Esophagus muscularis mucosa (tissue), 4 donors: ENCODE measurements around the gene GTF2H4. TPM values are rescaled to one million over a fixed set of nuclear protein-coding genes. Genes with fewer than 3 reads are reported as not detected.
A peak's percentile ranks its signal among the peaks of the same experiment; 100 is the strongest.

Experiments
- DNase-seq: peaks from one replicate; pipeline ENCODE4 v3.0.0-alpha.2; 2017; ENCODE audit errors: extremely low spot score
- H3K27ac ChIP-seq, 4 donors: fragments of 200-600 bp; sonication (generic); replicated peaks in 1 of 4; 1 replicate in 3 of 4; 2 replicates in 1 of 4; pipeline ENCODE4 v1.5.1; 2016 to 2019; ENCODE audit warnings: mild to moderate bottlenecking in 1 of 4
- H3K27me3 ChIP-seq, 4 donors: fragments of 200-600 bp; sonication (generic); one replicate each; pipeline versions ENCODE4 v1.5.1 to v1.6.0; 2016 to 2019
- H3K36me3 ChIP-seq, 4 donors: fragments of 200-600 bp; sonication (generic); one replicate each; pipeline ENCODE4 v1.5.1; 2016 to 2019
- H3K4me1 ChIP-seq, 4 donors: fragments of 200-600 bp; sonication (generic); one replicate each; pipeline ENCODE4 v1.5.1; 2016 to 2019
- H3K4me3 ChIP-seq, 4 donors: fragments of 200-600 bp; sonication (generic); 1 replicate in 2 of 4; 2 replicates in 2 of 4; pipeline ENCODE4 v1.5.1; 2016 to 2019; ENCODE audit warnings: mild to moderate bottlenecking in 4 of 4, moderate library complexity in 1 of 4
- H3K9me3 ChIP-seq, 4 donors: fragments of 200-600 bp; sonication (generic); 1 replicate in 3 of 4; 2 replicates in 1 of 4; pipeline ENCODE4 v1.5.1; 2016 to 2019
- EP300 ChIP-seq: sonication (generic); formaldehyde crosslinking; IDR thresholded peaks from one replicate; pipeline ENCODE4 v1.6.1; 2017; ENCODE audit warnings: antibody characterized with exemption
- POLR2A ChIP-seq: fragments of 450-650 bp; IDR thresholded peaks from one replicate; pipeline ENCODE4 v1.6.1; 2017; ENCODE audit warnings: antibody characterized with exemption, moderate library complexity, mild to moderate bottlenecking, low read depth
- POLR2AphosphoS5 ChIP-seq, 2 donors: sonication (generic); formaldehyde crosslinking; IDR thresholded peaks; one replicate each; pipeline ENCODE4 v1.6.1; 2017; ENCODE audit warnings: antibody characterized with exemption in 2 of 2
- WGBS: methylation state at CpG from one replicate; pipeline ENCODE4 v1.1.5; 2018; 5-methylcytosine and 5-hydroxymethylcytosine counted together
- intact Hi-C: fragments of 100-400 bp; cut with DNase I; formaldehyde crosslinking; loops from one replicate; pipeline ENCODE4 v1.15.1; 2023
- total RNA-seq, 4 donors: library from RNA; depleted of rRNA; stranded (reverse); fragments of >200 nt; gene quantifications; one replicate each; pipeline versions ENCODE4 v1.1.0 to v1.2.1, GENCODE V29; 2016
- TF ChIP-seq, protein P1 (sequence below), 3 experiments: fragments of 200-600 bp in 2 of 3; fragments of 450-650 bp in 1 of 3; sonication (generic) in 2 of 3; IDR thresholded peaks; one replicate each; pipeline ENCODE4 v1.5.1; 2017 to 2019; ENCODE audit warnings: antibody characterized with exemption in 3 of 3, mild to moderate bottlenecking in 2 of 3, moderate library complexity in 1 of 3

Gene GTF2H4
- total RNA-seq, 4 donors from 2014 or later = 6.3 to 15.4 (median 8.2) TPM

DNA sequence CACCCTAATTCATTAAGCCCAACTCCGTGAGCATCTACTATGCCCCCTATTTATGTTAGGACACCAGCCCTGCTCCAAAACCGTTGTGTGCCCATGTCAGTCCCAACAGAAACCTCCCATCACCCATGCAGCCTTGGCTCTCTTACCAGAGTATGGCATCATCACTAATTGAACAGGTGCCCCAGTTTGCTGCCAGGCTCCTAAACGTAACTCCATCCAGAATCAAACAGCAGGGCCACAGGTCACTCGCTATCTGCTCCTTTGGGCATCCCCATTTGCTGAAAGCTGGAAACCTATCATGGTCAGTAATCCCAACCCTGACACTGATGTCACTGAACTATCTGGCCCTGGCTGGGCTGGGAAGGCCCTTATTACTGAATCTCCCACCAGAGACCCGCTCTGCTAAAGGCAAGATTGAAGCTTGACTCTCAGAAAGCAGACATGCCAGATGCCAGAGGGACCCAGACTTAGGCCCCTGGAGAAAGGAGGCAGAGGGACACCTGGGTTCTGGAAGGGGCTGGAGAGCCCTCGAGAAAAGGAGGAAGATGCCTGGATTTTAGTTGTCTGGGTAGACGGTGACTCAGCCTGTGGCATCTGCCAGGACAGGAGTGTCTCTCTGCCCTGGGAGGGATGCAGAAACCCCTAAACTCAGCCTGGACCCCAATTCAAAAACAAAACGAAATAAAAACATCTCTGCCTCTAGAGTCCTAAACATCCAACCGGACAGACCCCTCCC is 46.8 kb downstream of the GTF2H4 start:
- TF ChIP-seq, protein P1, sequence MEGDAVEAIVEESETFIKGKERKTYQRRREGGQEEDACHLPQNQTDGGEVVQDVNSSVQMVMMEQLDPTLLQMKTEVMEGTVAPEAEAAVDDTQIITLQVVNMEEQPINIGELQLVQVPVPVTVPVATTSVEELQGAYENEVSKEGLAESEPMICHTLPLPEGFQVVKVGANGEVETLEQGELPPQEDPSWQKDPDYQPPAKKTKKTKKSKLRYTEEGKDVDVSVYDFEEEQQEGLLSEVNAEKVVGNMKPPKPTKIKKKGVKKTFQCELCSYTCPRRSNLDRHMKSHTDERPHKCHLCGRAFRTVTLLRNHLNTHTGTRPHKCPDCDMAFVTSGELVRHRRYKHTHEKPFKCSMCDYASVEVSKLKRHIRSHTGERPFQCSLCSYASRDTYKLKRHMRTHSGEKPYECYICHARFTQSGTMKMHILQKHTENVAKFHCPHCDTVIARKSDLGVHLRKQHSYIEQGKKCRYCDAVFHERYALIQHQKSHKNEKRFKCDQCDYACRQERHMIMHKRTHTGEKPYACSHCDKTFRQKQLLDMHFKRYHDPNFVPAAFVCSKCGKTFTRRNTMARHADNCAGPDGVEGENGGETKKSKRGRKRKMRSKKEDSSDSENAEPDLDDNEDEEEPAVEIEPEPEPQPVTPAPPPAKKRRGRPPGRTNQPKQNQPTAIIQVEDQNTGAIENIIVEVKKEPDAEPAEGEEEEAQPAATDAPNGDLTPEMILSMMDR (IDR thresholded peaks at IDR 0.05) = no peak
- TF ChIP-seq POLR2AphosphoS5 (IDR thresholded peaks at IDR 0.05) (no peak), EP300 (no peak), POLR2A (no peak)
- Histone ChIP-seq H3K27ac (peak overlapping the region in 1 of 4 donors; percentile 24), H3K4me1 (peaks cover 10 to 13% (median 13%) of the 10 kb centered on the region in 4 donors), H3K36me3 (no peaks in the 10 kb centered on the region), H3K27me3 (peaks cover 0 to 51% (median 0%) of the 10 kb centered on the region in 4 donors), H3K9me3 (no peaks in the 10 kb centered on the region), H3K4me3 (peak overlapping the region; percentile 54 to 62 (median 55))
- intact Hi-C loops = no loop called here
- 73% methylated on average over 9 of the region's 9 CpGs for WGBS
- no peak for DNase-seq

DNA sequence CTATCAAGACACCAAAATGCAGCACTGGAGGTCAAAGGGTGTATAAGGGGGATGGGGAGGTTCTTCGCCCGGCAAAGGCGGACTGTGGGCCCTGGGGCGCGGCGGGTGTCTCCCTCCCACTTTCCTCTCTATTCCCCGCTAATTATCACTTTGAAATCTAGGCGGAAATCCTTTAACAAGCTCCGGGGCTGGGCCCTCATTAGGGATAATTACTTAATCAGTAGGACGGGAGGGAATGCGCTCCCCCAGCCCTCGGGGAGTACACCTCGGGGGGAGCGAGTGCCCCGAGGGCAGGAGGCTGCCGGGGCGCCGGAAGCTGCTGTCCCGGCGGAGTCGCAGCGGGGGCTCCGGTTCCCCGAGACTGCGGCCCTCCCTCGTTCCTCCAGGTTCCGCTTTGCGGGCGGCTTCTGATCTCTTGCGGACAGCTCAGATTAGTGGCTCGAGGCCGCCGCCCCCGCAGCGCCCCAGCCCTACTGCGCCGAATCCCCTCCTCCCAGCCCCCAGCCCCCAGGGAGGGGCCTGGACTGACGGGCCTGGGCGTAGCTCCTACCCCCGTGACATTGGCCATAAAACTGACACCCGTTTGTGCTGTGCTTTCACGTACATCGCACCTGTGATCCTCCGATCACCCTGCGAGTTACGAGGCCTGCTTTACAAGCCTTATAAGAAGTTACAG is 47.5 kb downstream of the GTF2H4 start:
- H3K27me3 ChIP-seq = peaks cover 0 to 44% (median 0%) of the 10 kb centered on the region in 4 donors
- intact Hi-C loops = no loop called here

DNA sequence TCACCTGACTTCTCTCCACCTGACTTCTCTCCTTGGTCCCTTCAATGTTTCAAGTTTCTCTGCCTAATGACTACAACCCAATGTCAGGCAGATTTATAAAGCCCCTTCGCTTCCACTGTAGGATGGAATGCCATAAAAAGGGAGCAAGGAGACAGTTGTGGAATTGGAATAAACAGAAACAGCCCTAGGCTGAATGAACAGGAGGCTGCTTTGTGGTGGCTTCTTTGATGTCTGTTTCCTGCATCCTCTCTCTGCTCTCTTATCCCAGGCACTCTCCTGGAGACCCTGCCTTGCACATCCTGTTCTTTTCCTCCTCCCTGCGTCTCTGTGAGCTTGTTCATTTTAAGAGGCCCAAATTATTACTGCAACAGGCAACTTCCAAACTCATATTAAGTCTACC is 49.7 kb downstream of the GTF2H4 start:
- H3K27me3 ChIP-seq = peaks cover 0 to 29% (median 0%) of the 10 kb centered on the region in 4 donors

More for the DNA sequence above, 47.5 kb downstream of the GTF2H4 start:
- no peak for TF ChIP-seq POLR2A
- peak in 1 of 2 donors; percentile 11 for TF ChIP-seq POLR2AphosphoS5 (IDR thresholded peaks at IDR 0.05)
- TF ChIP-seq, protein P1 (IDR thresholded peaks at IDR 0.05) = no peak
- no peak for TF ChIP-seq EP300
- DNase-seq = no peak
- H3K27ac ChIP-seq = peak overlapping the region in 2 of 4 donors; percentile 17 to 24
- no peaks in the 10 kb centered on the region for H3K9me3 ChIP-seq
- no peaks in the 10 kb centered on the region for H3K36me3 ChIP-seq
- 17% methylated on average over 10 of the region's 46 CpGs for WGBS
- peaks cover 10 to 13% (median 13%) of the 10 kb centered on the region in 4 donors for H3K4me1 ChIP-seq
- peak overlapping the region; percentile 54 to 62 (median 55) for H3K4me3 ChIP-seq

DNA sequence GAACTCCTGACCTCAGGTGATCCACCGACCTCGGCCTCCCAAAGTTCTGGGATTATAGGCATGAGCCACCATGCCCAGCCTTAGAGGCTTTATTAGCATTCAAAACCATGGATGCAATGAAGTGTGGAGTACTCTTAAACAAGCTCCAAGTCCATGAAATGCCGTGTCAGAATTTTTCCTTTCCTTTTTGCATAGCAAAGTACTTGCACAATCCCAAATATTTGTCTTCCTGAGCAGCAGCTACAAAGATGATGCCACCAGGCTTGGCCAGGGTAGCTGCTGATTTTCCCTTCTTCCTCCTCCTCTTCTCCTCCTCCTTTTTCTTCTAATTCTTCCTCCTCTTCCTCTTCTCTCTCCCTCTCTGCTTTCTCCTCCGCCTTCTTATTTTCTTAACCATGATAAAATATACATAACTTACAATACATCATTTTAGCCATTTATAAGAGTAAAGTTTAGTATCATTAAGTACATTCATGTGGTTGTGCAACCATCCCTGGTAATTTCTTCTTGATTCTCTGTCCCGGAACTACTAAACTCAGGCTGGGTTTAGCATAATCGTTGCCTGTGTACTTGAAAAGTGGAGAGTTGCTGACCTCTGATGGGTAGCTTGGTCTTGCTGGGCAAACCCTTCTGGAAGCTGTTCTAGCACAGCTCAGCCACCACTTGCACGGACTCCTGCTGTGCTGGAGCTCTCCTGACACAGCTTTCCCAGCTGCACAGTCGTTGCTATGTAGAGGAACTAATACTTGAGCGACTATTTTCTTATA is 53.1 kb downstream of the GTF2H4 start:
- H3K27ac ChIP-seq = no peak overlapping the region
- intact Hi-C loops = no loop called here
- TF ChIP-seq POLR2A = no peak
- TF ChIP-seq, protein P1 (IDR thresholded peaks at IDR 0.05) = no peak
- TF ChIP-seq EP300 = no peak
- TF ChIP-seq POLR2AphosphoS5 (IDR thresholded peaks at IDR 0.05) = no peak
- peaks cover 0 to 20% (median 0%) of the 10 kb centered on the region in 4 donors for H3K27me3 ChIP-seq
- no peak for DNase-seq
- WGBS = 65% methylated on average over 9 of the region's 9 CpGs
- H3K4me1 ChIP-seq = peaks cover under 1 to 1% (median under 1%) of the 10 kb centered on the region in 4 donors
- no peaks in the 10 kb centered on the region for H3K36me3 ChIP-seq
- H3K9me3 ChIP-seq = no peaks in the 10 kb centered on the region
- H3K4me3 ChIP-seq = no peak overlapping the region

More for the DNA sequence above, 49.7 kb downstream of the GTF2H4 start:
- no peaks in the 10 kb centered on the region for H3K36me3 ChIP-seq
- intact Hi-C loops = no loop called here
- peaks cover 10 to 13% (median 13%) of the 10 kb centered on the region in 4 donors for H3K4me1 ChIP-seq
- H3K4me3 ChIP-seq = no peak overlapping the region
- WGBS = 77% methylated on average over 2 of the region's 2 CpGs
- TF ChIP-seq POLR2A = no peak
- TF ChIP-seq POLR2AphosphoS5 (IDR thresholded peaks at IDR 0.05) = no peak
- TF ChIP-seq, protein P1 (IDR thresholded peaks at IDR 0.05) = no peak
- TF ChIP-seq EP300 = no peak
- DNase-seq = no peak
- H3K27ac ChIP-seq = no peak overlapping the region
- H3K9me3 ChIP-seq = no peaks in the 10 kb centered on the region
